Lower leg skin (tissue), 3 donors: Measurements from ENCODE around the gene PSMD2.

ENCODE experiments used
- CTCF ChIP-seq, 3 donors: fragments of 450-650 bp; IDR thresholded peaks; one replicate each; pipeline ENCODE4 v1.5.1; 2016; ENCODE audit warnings: antibody characterized with exemption in 3 of 3, mild to moderate bottlenecking in 3 of 3, moderate library complexity in 2 of 3
- POLR2A ChIP-seq, 2 donors: fragments of 450-650 bp; IDR thresholded peaks; one replicate each; pipeline ENCODE4 v1.6.1; 2016 to 2017; ENCODE audit warnings: antibody characterized with exemption in 2 of 2, mild to moderate bottlenecking in 1 of 2, moderate library complexity in 1 of 2

GRCh38 chr3:184343200-184343876 lies 44.3 kb downstream of the PSMD2 start:
- TF ChIP-seq POLR2A (IDR thresholded peaks at IDR 0.05) (no peak), CTCF (IDR thresholded peaks at IDR 0.05) (no peak)
